ES-I3 (cell line): ENCODE measurements around the gene ITGB4.

Experiments
- H3K36me3 ChIP-seq: 2 replicates; pipeline ENCODE4 v1.6.1; 2013; ENCODE audit warnings: mild to moderate bottlenecking, low read length, control low read depth, moderate library complexity; ENCODE audit not compliant: insufficient read depth
- H3K4me1 ChIP-seq: 2 replicates; pipeline ENCODE4 v1.6.1; 2013; ENCODE audit warnings: mild to moderate bottlenecking, control low read depth, low read length; ENCODE audit not compliant: insufficient read depth
- H3K9ac ChIP-seq: 2 replicates; pipeline ENCODE4 v1.6.1; 2013; ENCODE audit warnings: low read depth, mild to moderate bottlenecking, low read length, moderate library complexity
- H3K9me3 ChIP-seq: 2 replicates; pipeline ENCODE4 v1.6.1; 2013; ENCODE audit warnings: mild to moderate bottlenecking, low read length, moderate library complexity; ENCODE audit not compliant: control insufficient read depth, insufficient read depth

Gene ITGB4

GRCh38 chr17:75731086-75731715 lies 9.9 kb downstream of the ITGB4 start:
- Histone ChIP-seq H3K4me1 (no peaks in the 10 kb centered on the region), H3K9me3 (no peaks in the 10 kb centered on the region), H3K9ac (no peak overlapping the region), H3K36me3 (no peaks in the 10 kb centered on the region)

GRCh38 chr17:75731716-75732498 lies 10.6 kb downstream of the ITGB4 start:
- Histone ChIP-seq H3K9me3 (no peaks in the 10 kb centered on the region), H3K4me1 (no peaks in the 10 kb centered on the region), H3K9ac (no peak overlapping the region), H3K36me3 (no peaks in the 10 kb centered on the region)

- Histone ChIP-seq H3K9me3 (no peaks in the 10 kb centered on the region), H3K4me1 (no peaks in the 10 kb centered on the region), H3K36me3 (no peaks in the 10 kb centered on the region), H3K9ac (no peak overlapping the region)
Observed at GRCh38 chr17:75733471-75733870, 12.2 kb downstream of the ITGB4 start.

GRCh38 chr17:75734674-75735294 lies 13.5 kb downstream of the ITGB4 start:
- Histone ChIP-seq H3K9me3 (no peaks in the 10 kb centered on the region), H3K36me3 (no peaks in the 10 kb centered on the region), H3K9ac (no peak overlapping the region), H3K4me1 (no peaks in the 10 kb centered on the region)

- no peaks in the 10 kb centered on the region for H3K4me1 ChIP-seq
- no peaks in the 10 kb centered on the region for H3K36me3 ChIP-seq
- no peaks in the 10 kb centered on the region for H3K9me3 ChIP-seq
- no peak overlapping the region for H3K9ac ChIP-seq
Observed at GRCh38 chr17:75736173-75736835, 15.0 kb downstream of the ITGB4 start.

GRCh38 chr17:75737133-75737962 lies 16.1 kb downstream of the ITGB4 start:
- H3K36me3 ChIP-seq, result no peaks in the 10 kb centered on the region
- H3K9ac ChIP-seq, result no peak overlapping the region
- H3K9me3 ChIP-seq, result no peaks in the 10 kb centered on the region
- no peaks in the 10 kb centered on the region for H3K4me1 ChIP-seq

- H3K36me3 ChIP-seq, result no peaks in the 10 kb centered on the region
- no peak overlapping the region for H3K9ac ChIP-seq
Observed at GRCh38 chr17:75738218-75738802, 17.1 kb downstream of the ITGB4 start.

GRCh38 chr17:75739174-75739573 lies 17.9 kb downstream of the ITGB4 start:
- Histone ChIP-seq H3K9ac (no peak overlapping the region), H3K4me1 (no peaks in the 10 kb centered on the region), H3K36me3 (no peaks in the 10 kb centered on the region), H3K9me3 (no peaks in the 10 kb centered on the region)

More at GRCh38 chr17:75738218-75738802, 17.1 kb downstream of the ITGB4 start:
- H3K4me1 ChIP-seq, result no peaks in the 10 kb centered on the region
- H3K9me3 ChIP-seq, result no peaks in the 10 kb centered on the region

GRCh38 chr17:75739801-75740200 lies 18.5 kb downstream of the ITGB4 start:
- no peaks in the 10 kb centered on the region for H3K9me3 ChIP-seq
- H3K36me3 ChIP-seq, result no peaks in the 10 kb centered on the region
- H3K4me1 ChIP-seq, result no peaks in the 10 kb centered on the region
- H3K9ac ChIP-seq, result no peak overlapping the region

- Histone ChIP-seq H3K9me3 (no peaks in the 10 kb centered on the region), H3K9ac (no peak overlapping the region), H3K4me1 (no peaks in the 10 kb centered on the region), H3K36me3 (no peaks in the 10 kb centered on the region)
Observed at GRCh38 chr17:75740215-75740614, 19.0 kb downstream of the ITGB4 start.

- Histone ChIP-seq H3K4me1 (no peaks in the 10 kb centered on the region), H3K36me3 (no peaks in the 10 kb centered on the region), H3K9me3 (no peaks in the 10 kb centered on the region), H3K9ac (no peak overlapping the region)
Observed at GRCh38 chr17:75740631-75741077, 19.4 kb downstream of the ITGB4 start.

- Histone ChIP-seq H3K4me1 (no peaks in the 10 kb centered on the region), H3K9me3 (no peaks in the 10 kb centered on the region), H3K36me3 (no peaks in the 10 kb centered on the region), H3K9ac (no peak overlapping the region)
Observed at GRCh38 chr17:75742337-75742736, 21.1 kb downstream of the ITGB4 start.

GRCh38 chr17:75743625-75744206 lies 22.5 kb downstream of the ITGB4 start:
- H3K36me3 ChIP-seq, result no peaks in the 10 kb centered on the region

More at GRCh38 chr17:75743625-75744206, 22.5 kb downstream of the ITGB4 start:
- Histone ChIP-seq H3K9me3 (no peaks in the 10 kb centered on the region), H3K4me1 (no peaks in the 10 kb centered on the region), H3K9ac (no peak overlapping the region)
